ENCODE results near the gene ZNF578.
"Not testable (repeated sequence)": the region's sequence is repeated elsewhere in the genome, so short reads cannot be mapped to it uniquely, and the experiment has no call there.

The ZNF578 gene

DNA sequence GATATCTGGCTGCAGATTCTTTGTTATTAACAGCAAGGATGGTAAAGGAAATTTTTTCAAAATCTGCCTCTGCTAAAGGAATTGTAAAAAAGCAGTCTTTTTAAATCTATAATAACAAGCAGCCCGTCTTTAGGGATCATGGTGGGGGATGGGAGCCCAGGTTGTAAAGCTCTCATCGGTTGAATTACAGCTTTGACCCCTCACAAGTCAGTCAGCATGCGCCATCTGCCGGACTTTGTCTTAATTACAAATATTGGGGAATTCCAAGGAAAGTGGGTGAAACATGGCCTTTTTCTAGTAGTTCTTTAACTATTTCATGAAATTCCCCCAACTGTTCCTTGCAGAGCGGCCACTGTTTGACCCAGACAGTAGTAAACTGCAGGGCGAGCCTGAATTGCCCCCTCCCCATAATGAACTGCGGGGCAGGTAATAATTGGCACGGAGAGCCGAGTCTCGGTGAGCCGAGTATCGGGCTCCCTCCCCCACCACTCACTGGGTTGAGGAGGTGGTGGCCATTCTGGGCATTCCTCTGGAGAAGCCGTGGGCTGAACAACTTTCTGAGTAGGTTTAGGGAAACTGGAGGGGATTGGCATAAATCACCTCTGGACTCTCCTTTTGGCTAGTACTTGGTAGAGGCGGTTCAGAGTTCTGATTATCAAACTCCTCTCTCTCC, 11.6 kb downstream of the ZNF578 start:
- Histone ChIP-seq H3K4me3 (ENCODE audit: insufficient read length, low read depth) (no peak overlapping the region), H3K9me3 (ENCODE audit: insufficient read depth, low read length) (peaks cover 100% of the 10 kb centered on the region), H3K36me3 (ENCODE audit: insufficient read depth, insufficient read length, low read length) (peaks cover 15% of the 10 kb centered on the region), H3K9ac (ENCODE audit: insufficient read length, low read depth) (no peak overlapping the region), H3K27me3 (ENCODE audit: insufficient read depth, insufficient read length) (no peaks in the 10 kb centered on the region), H3K4me1 (ENCODE audit: insufficient read depth, insufficient read length) (no peaks in the 10 kb centered on the region)
- DNase-seq (ENCODE audit: low read depth, low spot score) = no peak
- TF ChIP-seq YY1 (IDR thresholded peaks at IDR 0.05; ENCODE audit: insufficient read depth, insufficient read length) (no peak), SUZ12 (IDR thresholded peaks at IDR 0.05; ENCODE audit: extremely low read depth, insufficient read depth, insufficient read length) (no peak), ZNF274 (IDR thresholded peaks at IDR 0.05; ENCODE audit: low read depth, low read length) (no peak)

DNA sequence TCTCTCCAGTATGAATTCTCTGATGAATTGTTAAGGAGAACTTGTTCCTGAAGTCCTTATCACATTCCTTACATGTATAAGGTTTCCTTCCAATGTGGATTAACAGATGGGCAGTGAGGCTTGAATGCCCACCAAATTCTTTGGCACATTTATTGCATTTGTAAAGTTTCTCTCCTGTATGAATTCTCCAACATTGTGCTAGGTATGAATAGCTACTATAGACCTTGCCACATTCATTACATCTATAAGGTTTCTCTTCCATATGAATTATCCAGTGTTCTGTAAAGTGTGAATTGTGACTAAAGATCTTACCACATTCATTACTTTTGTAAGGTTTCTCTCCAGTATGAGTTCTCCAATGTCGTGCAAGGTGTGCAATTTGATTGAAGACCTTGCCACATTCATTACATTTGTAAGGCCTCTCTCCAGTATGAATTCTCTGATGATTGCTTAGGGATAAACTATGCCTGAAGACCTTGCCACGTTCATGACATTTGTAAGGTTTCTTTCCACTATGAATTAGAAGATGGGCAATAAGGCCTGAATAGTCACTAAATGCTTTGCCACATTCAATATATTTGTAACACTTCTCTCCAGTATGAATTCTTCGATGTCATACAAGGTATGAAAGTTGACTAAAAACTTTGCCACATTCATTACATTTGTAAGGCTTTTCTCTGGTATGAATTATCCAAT, 20.4 kb downstream of the ZNF578 start:
- TF ChIP-seq YY1 (IDR thresholded peaks at IDR 0.05; ENCODE audit: insufficient read depth, insufficient read length) (no peak), ZNF274 (IDR thresholded peaks at IDR 0.05; ENCODE audit: low read depth, low read length) (peak; percentile 92), SUZ12 (IDR thresholded peaks at IDR 0.05; ENCODE audit: extremely low read depth, insufficient read depth, insufficient read length) (no peak)
- no peaks in the 10 kb centered on the region for H3K27me3 ChIP-seq (ENCODE audit: insufficient read depth, insufficient read length)
- no peaks in the 10 kb centered on the region for H3K4me1 ChIP-seq (ENCODE audit: insufficient read depth, insufficient read length)
- no peak for DNase-seq (ENCODE audit: low read depth, low spot score)
- no peak overlapping the region for H3K9ac ChIP-seq (ENCODE audit: insufficient read length, low read depth)
- peaks cover under 1% of the 10 kb centered on the region for H3K36me3 ChIP-seq (ENCODE audit: insufficient read depth, insufficient read length, low read length)
- H3K4me3 ChIP-seq (ENCODE audit: insufficient read length, low read depth) = no peak overlapping the region
- H3K9me3 ChIP-seq (ENCODE audit: insufficient read depth, low read length) = peaks cover 100% of the 10 kb centered on the region

GRCh38 chr19:52474351-52475127, 21.2 kb downstream of the ZNF578 start:
- Histone ChIP-seq H3K27me3 (ENCODE audit: insufficient read depth, insufficient read length) (no peaks in the 10 kb centered on the region), H3K9ac (ENCODE audit: insufficient read length, low read depth) (no peak overlapping the region), H3K36me3 (ENCODE audit: insufficient read depth, insufficient read length, low read length) (no peaks in the 10 kb centered on the region), H3K4me1 (ENCODE audit: insufficient read depth, insufficient read length) (no peaks in the 10 kb centered on the region), H3K4me3 (ENCODE audit: insufficient read length, low read depth) (no peak overlapping the region), H3K9me3 (ENCODE audit: insufficient read depth, low read length) (peaks cover 100% of the 10 kb centered on the region)
- TF ChIP-seq YY1 (IDR thresholded peaks at IDR 0.05; ENCODE audit: insufficient read depth, insufficient read length) (no peak), ZNF274 (IDR thresholded peaks at IDR 0.05; ENCODE audit: low read depth, low read length) (peak; percentile 81)
- no peak for DNase-seq (ENCODE audit: low read depth, low spot score)

DNA sequence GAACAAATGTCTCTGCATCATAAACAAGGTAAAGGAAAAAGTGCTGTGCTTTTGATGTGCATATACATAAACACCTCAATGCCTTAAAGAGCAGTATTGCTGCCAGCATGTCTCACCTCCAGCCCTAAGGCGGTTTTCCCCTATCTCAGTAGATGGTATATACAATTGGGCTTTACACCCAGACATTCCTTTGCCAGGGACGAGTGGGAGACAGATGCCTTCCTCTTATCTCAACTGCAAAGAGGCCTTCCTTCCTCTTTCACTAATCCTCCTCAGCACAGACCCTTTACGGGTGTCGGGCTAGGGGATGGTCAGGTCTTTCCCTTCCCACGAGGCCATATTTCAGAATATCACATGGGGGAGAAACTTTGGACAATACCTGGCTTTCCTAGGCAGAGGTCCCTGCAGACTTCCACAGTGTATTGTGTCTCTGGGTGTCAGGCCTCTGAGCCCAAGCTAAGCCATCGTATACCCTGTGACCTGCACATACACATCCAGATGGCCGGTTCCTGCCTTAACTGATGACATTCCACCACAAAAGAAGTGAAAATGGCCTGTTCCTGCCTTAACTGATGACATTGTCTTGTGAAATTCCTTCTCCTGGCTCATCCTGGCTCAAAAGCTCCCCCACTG, 30.9 kb downstream of the ZNF578 start:
- DNase-seq (ENCODE audit: low read depth, low spot score); H3K4me3 ChIP-seq (ENCODE audit: insufficient read length, low read depth); H3K36me3 ChIP-seq (ENCODE audit: insufficient read depth, insufficient read length, low read length); H3K27me3 ChIP-seq (ENCODE audit: insufficient read depth, insufficient read length); H3K4me1 ChIP-seq (ENCODE audit: insufficient read depth, insufficient read length); H3K9ac ChIP-seq (ENCODE audit: insufficient read length, low read depth): not testable (repeated sequence)
- peaks cover 69% of the 10 kb centered on the region for H3K9me3 ChIP-seq (ENCODE audit: insufficient read depth, low read length)

- peak overlapping the region; percentile 50 for H3K9ac ChIP-seq (ENCODE audit: insufficient read length, low read depth)
- not testable (repeated sequence) for H3K27me3 ChIP-seq (ENCODE audit: insufficient read depth, insufficient read length); H3K4me3 ChIP-seq (ENCODE audit: insufficient read length, low read depth); DNase-seq (ENCODE audit: low read depth, low spot score); H3K4me1 ChIP-seq (ENCODE audit: insufficient read depth, insufficient read length); H3K36me3 ChIP-seq (ENCODE audit: insufficient read depth, insufficient read length, low read length)
- peaks cover 61% of the 10 kb centered on the region for H3K9me3 ChIP-seq (ENCODE audit: insufficient read depth, low read length)
Observed at GRCh38 chr19:52485064-52485463, 31.7 kb downstream of the ZNF578 start.

GRCh38 chr19:52485561-52486240, 32.3 kb downstream of the ZNF578 start:
- not testable (repeated sequence) for H3K27me3 ChIP-seq (ENCODE audit: insufficient read depth, insufficient read length); H3K4me1 ChIP-seq (ENCODE audit: insufficient read depth, insufficient read length); H3K4me3 ChIP-seq (ENCODE audit: insufficient read length, low read depth); H3K36me3 ChIP-seq (ENCODE audit: insufficient read depth, insufficient read length, low read length); DNase-seq (ENCODE audit: low read depth, low spot score)
- Histone ChIP-seq H3K9ac (ENCODE audit: insufficient read length, low read depth) (peak overlapping the region; percentile 50), H3K9me3 (ENCODE audit: insufficient read depth, low read length) (peaks cover 54% of the 10 kb centered on the region)

Data from NT2/D1 (cell line).